Stimulated activated naive CD8-positive, alpha-beta T cell treated with anti-CD3 and anti-CD28 coated beads, Interleukin-15, Interleukin-2, amounts not matched to agents 100 U/mL and 50 U/mL, for 24 hours (primary cell): ENCODE measurements around the gene AFM.
A peak's percentile ranks its signal among the peaks of the same experiment; 100 is the strongest.

ENCODE experiments used
- ATAC-seq: fragments of 150-1000 bp; cut with Tn5 transposase; one replicate; pipeline ENCODE4 v1.10.0; 2021
- DNase-seq: peaks from one replicate; pipeline ENCODE4 v3.0.0; 2021

AFM gene, protein sequence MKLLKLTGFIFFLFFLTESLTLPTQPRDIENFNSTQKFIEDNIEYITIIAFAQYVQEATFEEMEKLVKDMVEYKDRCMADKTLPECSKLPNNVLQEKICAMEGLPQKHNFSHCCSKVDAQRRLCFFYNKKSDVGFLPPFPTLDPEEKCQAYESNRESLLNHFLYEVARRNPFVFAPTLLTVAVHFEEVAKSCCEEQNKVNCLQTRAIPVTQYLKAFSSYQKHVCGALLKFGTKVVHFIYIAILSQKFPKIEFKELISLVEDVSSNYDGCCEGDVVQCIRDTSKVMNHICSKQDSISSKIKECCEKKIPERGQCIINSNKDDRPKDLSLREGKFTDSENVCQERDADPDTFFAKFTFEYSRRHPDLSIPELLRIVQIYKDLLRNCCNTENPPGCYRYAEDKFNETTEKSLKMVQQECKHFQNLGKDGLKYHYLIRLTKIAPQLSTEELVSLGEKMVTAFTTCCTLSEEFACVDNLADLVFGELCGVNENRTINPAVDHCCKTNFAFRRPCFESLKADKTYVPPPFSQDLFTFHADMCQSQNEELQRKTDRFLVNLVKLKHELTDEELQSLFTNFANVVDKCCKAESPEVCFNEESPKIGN

GRCh38 chr4:73481358-73481757 is at the start of gene AFM:
AFM (plus strand) TSS chr4:73481745; CDS start chr4:73481776, 31 bp downstream.
- ATAC-seq (no peak), DNase-seq (no peak)

GRCh38 chr4:73431813-73432168 is 49.8 kb upstream of the AFM start:
- ATAC-seq: no peak
- no peak for DNase-seq

DNA sequence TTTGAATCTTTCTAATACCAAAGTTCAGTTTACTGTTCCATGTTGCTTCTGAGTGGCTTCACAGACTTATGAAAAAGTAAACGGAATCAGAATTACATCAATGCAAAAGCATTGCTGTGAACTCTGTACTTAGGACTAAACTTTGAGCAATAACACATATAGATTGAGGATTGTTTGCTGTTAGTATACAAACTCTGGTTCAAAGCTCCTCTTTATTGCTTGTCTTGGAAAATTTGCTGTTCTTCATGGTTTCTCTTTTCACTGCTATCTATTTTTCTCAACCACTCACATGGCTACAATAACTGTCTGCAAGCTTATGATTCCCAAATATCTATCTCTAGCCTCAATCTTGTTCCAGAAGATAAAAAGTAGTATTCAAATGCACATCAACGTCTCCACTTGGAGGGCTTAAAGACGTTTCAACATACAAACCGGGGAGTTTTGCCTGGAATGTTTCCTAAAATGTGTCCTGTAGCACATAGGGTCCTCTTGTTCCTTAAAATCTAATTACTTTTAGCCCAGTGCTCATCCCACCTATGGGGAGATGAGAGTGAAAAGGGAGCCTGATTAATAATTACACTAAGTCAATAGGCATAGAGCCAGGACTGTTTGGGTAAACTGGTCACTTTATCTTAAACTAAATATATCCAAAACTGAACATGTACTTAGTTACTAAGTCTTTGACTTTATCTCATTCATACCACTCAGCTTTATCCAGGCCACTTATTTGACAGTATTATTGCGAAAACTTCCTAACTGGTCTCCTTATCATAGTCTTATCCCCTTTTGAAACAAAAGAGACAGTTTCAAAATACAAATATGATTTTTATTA is 49.2 kb upstream of the AFM start:
- ATAC-seq (no peak), DNase-seq (no peak)

DNA sequence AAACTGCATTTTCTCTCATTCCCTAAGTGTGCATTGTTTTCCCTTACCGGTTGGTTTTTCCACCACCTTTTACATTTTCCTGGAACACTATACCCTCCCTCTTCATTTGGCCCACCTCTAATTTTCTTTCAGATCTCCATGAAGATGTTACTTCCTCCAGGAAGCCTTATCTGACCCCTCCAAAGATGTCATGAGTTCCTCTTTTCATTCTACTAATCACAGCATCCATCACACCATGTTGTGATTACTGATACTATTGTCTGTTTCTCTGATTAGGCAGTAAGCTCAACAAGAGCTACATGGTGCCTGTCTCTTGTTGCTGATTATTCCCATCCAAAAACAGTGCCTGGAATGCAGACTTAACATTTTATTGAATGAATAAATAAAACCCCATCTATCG is 48.4 kb upstream of the AFM start:
- DNase-seq: no peak
- no peak for ATAC-seq

GRCh38 chr4:73434311-73434710 is 47.2 kb upstream of the AFM start:
- DNase-seq (no peak), ATAC-seq (no peak)

GRCh38 chr4:73435984-73436383 is 45.6 kb upstream of the AFM start, which contains the start of gene AFP:
AFP (plus strand) TSS chr4:73436221; CDS start chr4:73436263, 42 bp downstream.
- ATAC-seq: no peak
- no peak for DNase-seq

GRCh38 chr4:73436674-73437557 is 44.6 kb upstream of the AFM start:
- ATAC-seq (no peak), DNase-seq (no peak)

- no peak for ATAC-seq
- DNase-seq: no peak
Observed at GRCh38 chr4:73437558-73437956, 44.0 kb upstream of the AFM start.

DNA sequence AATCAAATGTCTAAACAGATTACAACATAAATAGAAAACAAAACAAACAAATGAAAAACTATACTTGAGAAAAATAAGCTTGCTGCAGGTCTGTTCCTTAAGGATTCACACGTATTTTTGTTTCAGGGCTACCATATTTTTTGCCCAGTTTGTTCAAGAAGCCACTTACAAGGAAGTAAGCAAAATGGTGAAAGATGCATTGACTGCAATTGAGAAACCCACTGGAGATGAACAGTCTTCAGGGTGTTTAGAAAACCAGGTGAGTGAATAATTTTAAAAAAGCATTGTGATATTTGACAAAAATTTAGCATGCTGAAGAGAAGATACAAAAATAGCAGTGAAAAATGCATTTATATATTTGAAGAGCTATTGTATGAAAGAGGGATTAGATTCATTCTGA is 43.5 kb upstream of the AFM start:
- ATAC-seq (no peak), DNase-seq (no peak)

GRCh38 chr4:73438582-73439215 is 42.8 kb upstream of the AFM start:
- DNase-seq: no peak
- no peak for ATAC-seq

- DNase-seq (no peak), ATAC-seq (no peak)
Observed at GRCh38 chr4:73439445-73439844, 42.1 kb upstream of the AFM start.

DNA sequence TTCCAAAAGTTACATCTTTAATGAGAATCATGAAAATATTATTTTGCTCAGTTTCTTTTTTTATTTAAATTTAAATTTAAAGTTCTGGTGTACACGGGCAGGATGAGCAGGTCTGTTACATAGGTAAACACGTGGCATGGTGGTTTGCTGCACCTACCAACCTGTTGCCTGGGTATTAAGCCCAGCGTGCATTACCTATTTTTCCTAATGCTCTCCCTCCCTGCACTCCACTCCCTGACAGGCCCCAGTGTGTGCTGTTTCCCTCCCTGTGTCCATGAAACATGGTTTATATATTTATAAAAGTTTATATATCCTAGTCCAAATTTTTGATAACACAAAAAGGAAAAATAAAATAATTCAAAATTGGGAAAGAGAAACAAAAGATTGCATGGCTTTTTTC is 41.6 kb upstream of the AFM start:
- DNase-seq (no peak), ATAC-seq (no peak)

DNA sequence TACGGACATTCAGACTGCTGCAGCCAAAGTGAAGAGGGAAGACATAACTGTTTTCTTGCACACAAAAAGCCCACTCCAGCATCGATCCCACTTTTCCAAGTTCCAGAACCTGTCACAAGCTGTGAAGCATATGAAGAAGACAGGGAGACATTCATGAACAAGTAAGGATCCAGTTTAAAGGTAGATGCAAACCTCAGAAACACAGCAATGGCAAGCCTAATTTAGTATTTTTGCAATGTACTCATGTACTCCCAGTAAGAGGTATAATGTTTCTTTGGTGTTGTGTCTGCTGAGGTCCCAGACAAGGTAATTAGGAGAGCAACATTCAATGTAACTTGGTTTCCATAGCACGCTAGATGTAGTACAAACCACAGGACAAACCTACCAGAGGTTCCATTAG is 40.9 kb upstream of the AFM start:
- DNase-seq (no peak), ATAC-seq (no peak)

DNA sequence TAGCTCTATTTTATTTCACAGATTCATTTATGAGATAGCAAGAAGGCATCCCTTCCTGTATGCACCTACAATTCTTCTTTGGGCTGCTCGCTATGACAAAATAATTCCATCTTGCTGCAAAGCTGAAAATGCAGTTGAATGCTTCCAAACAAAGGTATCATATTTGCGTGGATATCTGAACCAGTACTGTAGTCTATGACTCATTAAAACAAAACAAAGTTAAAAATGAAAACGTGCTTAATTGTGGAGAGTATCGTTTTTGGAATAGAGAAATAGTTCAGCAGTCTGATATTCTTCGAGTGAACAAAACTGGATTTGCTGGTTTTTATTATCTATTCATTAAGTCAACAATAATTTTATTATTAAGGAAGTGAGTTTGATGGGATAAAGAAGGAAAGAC is 39.3 kb upstream of the AFM start:
- DNase-seq (no peak), ATAC-seq (no peak)

GRCh38 chr4:73443224-73443623 is 38.3 kb upstream of the AFM start:
- no peak for ATAC-seq
- DNase-seq: no peak

DNA sequence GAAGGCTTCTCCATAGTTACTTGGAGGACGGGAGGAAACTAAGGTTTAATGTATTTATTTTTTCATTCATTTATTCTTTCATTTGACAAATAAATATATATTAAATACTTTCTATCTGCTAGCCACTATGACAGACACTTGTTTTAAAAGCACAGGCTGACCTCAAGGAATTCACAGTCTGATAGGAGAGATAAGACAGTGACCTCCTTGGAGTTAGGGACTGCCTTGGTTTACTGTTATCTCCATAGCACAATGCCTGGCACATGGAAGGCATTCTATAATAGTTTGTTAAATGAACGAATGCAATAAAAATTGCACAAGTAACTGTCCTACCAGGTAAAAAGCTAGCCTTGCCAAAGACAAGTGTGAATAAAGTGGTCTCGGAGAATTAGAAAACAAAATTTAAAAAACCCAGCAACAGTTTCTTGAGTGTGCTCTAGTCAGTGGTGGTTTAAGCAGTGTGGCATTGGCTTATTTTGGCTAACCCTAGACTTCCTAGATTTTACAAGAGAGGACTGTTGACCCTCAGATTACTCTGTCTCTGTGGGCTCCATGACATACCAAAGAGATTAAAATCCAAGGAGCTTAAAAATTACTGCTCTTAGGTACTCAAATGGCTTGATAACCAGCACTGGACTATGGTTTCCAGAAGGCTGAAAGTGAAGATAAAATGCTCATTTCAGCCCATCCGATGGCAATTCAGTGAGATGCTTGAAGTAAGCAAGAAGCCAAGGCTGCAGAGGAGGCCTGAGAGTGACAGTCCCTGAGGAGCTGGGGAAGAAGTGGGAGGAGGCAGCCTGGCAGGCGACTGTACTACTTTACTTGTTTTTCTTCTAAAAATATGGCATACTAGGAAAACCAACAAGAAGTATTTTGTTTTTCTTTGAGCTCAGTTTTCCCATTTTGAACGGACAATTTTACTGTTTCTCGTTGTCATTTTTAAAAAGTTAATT is 35.9 kb upstream of the AFM start:
- ATAC-seq: no peak
- no peak for DNase-seq

DNA sequence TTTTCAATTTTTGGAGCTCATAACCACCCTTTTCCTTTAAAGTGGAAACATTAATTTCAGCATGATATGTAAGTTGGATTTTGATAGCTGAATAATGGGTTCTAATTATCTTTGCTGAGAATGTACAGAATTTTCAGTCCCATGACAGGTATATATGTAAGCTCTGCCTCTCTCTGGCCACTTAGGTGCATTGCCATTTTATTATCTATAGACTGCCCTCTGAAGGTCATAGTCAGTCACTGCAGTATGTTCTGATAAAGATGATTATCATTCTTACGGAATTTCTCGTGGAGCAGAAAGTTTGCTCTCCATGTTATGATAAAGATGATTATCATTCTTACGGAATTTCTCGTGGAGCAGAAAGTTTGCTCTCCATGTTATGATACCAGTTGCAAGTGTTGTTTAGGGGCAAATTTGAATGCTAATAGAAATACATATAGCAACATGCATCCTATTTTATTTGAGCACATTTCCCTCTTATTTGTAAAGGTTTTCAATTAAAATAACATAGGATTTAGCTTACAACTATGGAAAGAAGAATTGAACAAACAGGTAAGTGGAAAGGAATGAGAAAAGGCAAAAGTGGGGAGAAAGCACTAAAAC is 35.1 kb upstream of the AFM start:
- peak; percentile 81 for ATAC-seq

DNA sequence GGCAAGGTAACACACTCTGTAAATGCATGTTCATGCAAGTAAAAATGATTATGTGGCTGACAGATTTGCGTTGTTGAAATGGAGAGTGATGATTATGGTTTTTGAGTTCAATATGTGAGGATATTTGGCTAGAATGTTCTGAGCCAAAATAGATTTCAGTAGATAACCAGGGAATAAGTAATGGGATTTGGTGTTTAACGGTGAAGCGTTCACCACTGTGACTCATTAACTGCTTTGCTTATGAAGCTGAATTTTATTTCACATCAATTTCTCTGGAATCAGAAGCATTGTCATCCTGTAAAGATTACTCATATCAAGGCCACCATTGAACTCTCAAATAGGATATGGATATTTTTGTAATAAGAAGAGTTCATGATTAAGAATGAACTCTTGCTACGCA is 33.9 kb upstream of the AFM start:
- ATAC-seq (no peak), DNase-seq (no peak)

More for the DNA sequence above, 35.1 kb upstream of the AFM start:
- DNase-seq: no peak

DNA sequence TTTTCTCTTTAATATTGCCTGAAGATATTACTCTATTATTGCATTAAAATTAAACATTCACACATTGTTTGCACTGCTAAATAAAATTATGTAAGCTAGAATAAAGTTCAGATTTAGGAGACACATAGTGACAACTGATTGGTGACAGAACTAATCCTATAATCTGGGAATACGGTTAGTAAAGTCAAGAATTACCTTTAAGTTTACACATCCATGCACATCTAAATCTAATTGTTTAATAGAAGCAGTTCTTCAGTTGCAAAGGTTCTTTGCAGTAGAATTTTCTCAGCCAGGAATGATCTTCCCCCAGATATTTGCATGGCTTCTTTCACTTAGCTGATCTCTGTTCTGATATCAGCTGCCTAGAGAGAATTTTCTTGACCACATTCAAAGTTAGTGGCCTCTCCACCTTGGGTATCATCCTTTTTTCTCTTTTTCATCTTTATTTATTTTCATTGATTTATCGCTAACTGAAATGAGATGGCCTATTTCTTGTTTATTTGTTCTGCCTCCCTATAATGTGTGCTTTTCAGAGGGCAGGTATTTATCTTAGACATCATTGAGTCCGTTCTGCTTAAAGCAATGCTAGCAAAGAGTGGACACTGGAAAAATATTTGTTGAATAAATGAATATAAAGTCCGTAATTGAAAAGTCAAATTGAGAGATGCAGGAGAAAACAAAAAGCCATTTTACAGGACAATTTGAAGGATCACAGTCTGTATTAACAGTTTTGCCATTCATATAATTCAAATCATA is 32.9 kb upstream of the AFM start:
- DNase-seq (no peak), ATAC-seq (no peak)
